A549 (cell line): ENCODE measurements around the gene NEK1. TPM values are rescaled to one million over a fixed set of nuclear protein-coding genes. Genes with fewer than 3 reads are reported as not detected.

Experiments
- ATAC-seq, 2 experiments: fragments of 200-7000 bp in 1 of 2; fragments of >200 bp in 1 of 2; cut with Nextera tagmentation in 1 of 2; cut with Tn5 transposase in 1 of 2; 3 replicates each; pipeline versions ENCODE4 v1.8.0 to v1.9.1; 2018 to 2020; ENCODE audit warnings: mild to moderate bottlenecking in 1 of 2, moderate library complexity in 1 of 2
- CTCF ChIA-PET: fragments of 300-600 bp; sonication (Branson Sonifier 250); formaldehyde crosslinking; extraction: SDS; loops from one replicate; lab custom pipeline; 2021; ENCODE audit warnings: antibody characterized with exemption, inconsistent platforms; lab: Yijun Ruan, JAX
- POLR2A ChIA-PET: fragments of 350-600 bp; formaldehyde crosslinking; extraction: SDS; loops from one replicate; lab custom pipeline; 2021; ENCODE audit warnings: antibody characterized with exemption, inconsistent platforms; lab: Yijun Ruan, JAX
- DNase-seq, 2 experiments: peaks; one replicate each; pipeline versions ENCODE4 v3.0.0 to v3.0.0-alpha.2; 2011 to 2016; ENCODE audit warnings: low read depth in 1 of 2, low spot score in 1 of 2
- FAIRE-seq: peaks from 2 replicates; lab custom pipeline; 2011; peaks lifted over from hg19 to GRCh38; lab: Jason Lieb, UNC
- H3K27ac ChIP-seq, 2 experiments: fragments of >200 bp; sonication (Bioruptor Twin); formaldehyde crosslinking; 3 replicates each; pipeline ENCODE4 v1.5.1; 2016 to 2017
- H3K4me1 ChIP-seq: fragments of >200 bp; sonication (Bioruptor Twin); formaldehyde crosslinking; 3 replicates; pipeline ENCODE4 v1.6.1; 2016
- H3K4me2 ChIP-seq: fragments of >200 bp; sonication (Bioruptor Twin); formaldehyde crosslinking; 3 replicates; pipeline ENCODE4 v1.6.1; 2016
- H3K4me3 ChIP-seq: fragments of >200 bp; sonication (Bioruptor Twin); formaldehyde crosslinking; 3 replicates; pipeline ENCODE4 v1.5.1; 2016
- H3K9me3 ChIP-seq: fragments of >200 bp; sonication (Bioruptor Twin); formaldehyde crosslinking; 3 replicates; pipeline ENCODE4 v1.6.1; 2016
- BHLHE40 ChIP-seq: IDR thresholded peaks from 2 replicates; pipeline ENCODE4 v1.6.1; 2012; ENCODE audit warnings: low read depth, low read length, inconsistent platforms
- CBX2 ChIP-seq: fragments of 200-600 bp; sonication (generic); IDR thresholded peaks from 2 replicates; pipeline ENCODE4 v1.6.1; 2016; ENCODE audit warnings: low read depth, mild to moderate bottlenecking, borderline replicate concordance
- CEBPB ChIP-seq, 2 experiments: fragments of >200 bp in 1 of 2; sonication (Bioruptor Twin) in 1 of 2; formaldehyde crosslinking in 1 of 2; IDR thresholded peaks; 2 replicates each; pipeline ENCODE4 v1.6.1; 2012 to 2016
- CHD2 ChIP-seq: fragments of 150-350 bp; IDR thresholded peaks from 2 replicates; pipeline ENCODE4 v1.6.1; 2014; ENCODE audit warnings: low read length; ENCODE audit not compliant: partially characterized antibody
- EP300 ChIP-seq, 2 experiments: fragments of >200 bp; sonication (Bioruptor Twin); formaldehyde crosslinking; IDR thresholded peaks; 2 replicates in 1 of 2; 3 replicates in 1 of 2; pipeline ENCODE4 v1.6.1; 2016 to 2017
- ESRRA ChIP-seq: fragments of 150-350 bp; IDR thresholded peaks from 2 replicates; pipeline ENCODE4 v1.6.1; 2014; ENCODE audit warnings: mild to moderate bottlenecking, low read length, borderline replicate concordance
- FOSB ChIP-seq: fragments of 250-450 bp; sonication (Bioruptor Pico); IDR thresholded peaks from 2 replicates; pipeline ENCODE4 v1.5.0; 2020; ENCODE audit warnings: mild to moderate bottlenecking, moderate library complexity
- FOSL2 ChIP-seq, 2 experiments: fragments of 450-650 bp in 1 of 2; fragments of >200 bp in 1 of 2; sonication (Bioruptor Twin) in 1 of 2; formaldehyde crosslinking; IDR thresholded peaks; 2 replicates each; pipeline versions ENCODE4 v1.5.0 to v1.6.1; 2016 to 2020; ENCODE audit warnings: mild to moderate bottlenecking in 1 of 2, moderate library complexity in 1 of 2
- HOXB13 ChIP-seq: fragments of 250-450 bp; sonication (Bioruptor Pico); IDR thresholded peaks from 2 replicates; pipeline ENCODE4 v1.5.0; 2020; ENCODE audit warnings: low read depth, mild to moderate bottlenecking, moderate library complexity
- HOXB5 ChIP-seq: fragments of 250-450 bp; sonication (Bioruptor Pico); IDR thresholded peaks from 2 replicates; pipeline ENCODE4 v1.5.0; 2020; ENCODE audit warnings: mild to moderate bottlenecking, moderate library complexity
- JUNB ChIP-seq: fragments of >200 bp; sonication (Bioruptor Twin); formaldehyde crosslinking; IDR thresholded peaks from 2 replicates; pipeline ENCODE4 v1.6.1; 2016
- KDM5A ChIP-seq: fragments of 200-600 bp; sonication (generic); IDR thresholded peaks from 2 replicates; pipeline ENCODE4 v1.6.1; 2016; ENCODE audit warnings: antibody characterized with exemption, mild to moderate bottlenecking
- MAZ ChIP-seq: fragments of 150-350 bp; IDR thresholded peaks from 2 replicates; pipeline ENCODE4 v1.6.1; 2014; ENCODE audit warnings: antibody characterized with exemption, low read depth, low read length, borderline replicate concordance
- NFE2L2 ChIP-seq: fragments of 150-350 bp; conservative IDR thresholded peaks from 2 replicates; pipeline ENCODE4 v1.6.1; 2014; ENCODE audit warnings: low read length
- POLR2A ChIP-seq: IDR thresholded peaks from 2 replicates; pipeline ENCODE4 v1.6.1; 2012; ENCODE audit warnings: mild to moderate bottlenecking, low read length
- RAD21 ChIP-seq, 2 experiments: fragments of >200 bp in 1 of 2; sonication (Bioruptor Twin) in 1 of 2; formaldehyde crosslinking in 1 of 2; IDR thresholded peaks in 1 of 2; conservative IDR thresholded peaks in 1 of 2; 2 replicates in 1 of 2; 3 replicates in 1 of 2; pipeline ENCODE4 v1.6.1; 2012 to 2018; ENCODE audit warnings: inconsistent platforms in 1 of 2
- RARB ChIP-seq: fragments of 250-450 bp; sonication (Bioruptor Pico); IDR thresholded peaks from 2 replicates; pipeline ENCODE4 v1.8.0; 2021; ENCODE audit warnings: mild to moderate bottlenecking, moderate library complexity
- RFX5 ChIP-seq: fragments of 450-650 bp; IDR thresholded peaks from 2 replicates; pipeline ENCODE4 v1.7.1; 2014; ENCODE audit warnings: antibody characterized with exemption, mild to moderate bottlenecking, moderate library complexity
- SMC3 ChIP-seq: fragments of >200 bp; sonication (Bioruptor Twin); formaldehyde crosslinking; IDR thresholded peaks from 3 replicates; pipeline ENCODE4 v1.6.1; 2018; ENCODE audit warnings: inconsistent platforms
- SREBF2 ChIP-seq: fragments of 450-650 bp; IDR thresholded peaks from 2 replicates; pipeline ENCODE4 v1.6.1; 2014; ENCODE audit warnings: mild to moderate bottlenecking, moderate library complexity
- TFCP2L1 ChIP-seq: fragments of 250-450 bp; sonication (Bioruptor Pico); IDR thresholded peaks from 2 replicates; pipeline ENCODE4 v1.5.0; 2021; ENCODE audit warnings: mild to moderate bottlenecking
- TP53 ChIP-seq: fragments of 250-450 bp; sonication (Bioruptor Pico); IDR thresholded peaks from 2 replicates; pipeline ENCODE4 v1.5.0; 2021; ENCODE audit warnings: mild to moderate bottlenecking, moderate library complexity
- polyA plus RNA-seq, 4 experiments: library from polyadenylated mRNA; depleted of rRNA in 3 of 4; stranded (reverse); fragments of >200 nt; fragmentation: RNase III in 1 of 4; extraction: RNeasy Plus Mini Kit Qiagen cat#74134 plus additional on column Dnase treatment in 1 of 4; gene quantifications; 2 replicates in 3 of 4; 3 replicates in 1 of 4; pipeline ENCODE4 v1.2.3, GENCODE V29; 2011 to 2017
- TF ChIP-seq, protein P1 (sequence below): fragments of 200-600 bp; sonication (generic); IDR thresholded peaks from 2 replicates; pipeline ENCODE4 v1.6.1; 2016; ENCODE audit warnings: antibody characterized with exemption, mild to moderate bottlenecking, moderate library complexity
- TF ChIP-seq, protein P2 (sequence below): fragments of 250-450 bp; sonication (Bioruptor Pico); IDR thresholded peaks from 2 replicates; pipeline ENCODE4 v1.5.0; 2020; ENCODE audit warnings: low read depth, mild to moderate bottlenecking, moderate library complexity
- TF ChIP-seq, protein P3 (sequence below): IDR thresholded peaks from 2 replicates; pipeline ENCODE4 v1.6.1; 2012
- TF ChIP-seq, protein P4 (sequence below): fragments of >200 bp; sonication (Bioruptor Twin); formaldehyde crosslinking; IDR thresholded peaks from 2 replicates; pipeline ENCODE4 v1.6.1; 2016
- TF ChIP-seq, protein P5 (sequence below): fragments of 250-450 bp; sonication (Bioruptor Pico); IDR thresholded peaks from 2 replicates; pipeline ENCODE4 v1.5.0; 2021; ENCODE audit warnings: mild to moderate bottlenecking, moderate library complexity, borderline replicate concordance
- TF ChIP-seq, protein P6 (sequence below): IDR thresholded peaks from 2 replicates; pipeline ENCODE4 v1.6.1; 2012; ENCODE audit warnings: low read depth, borderline replicate concordance
- TF ChIP-seq, protein P7 (sequence below): fragments of 450-650 bp; IDR thresholded peaks from 2 replicates; pipeline ENCODE4 v1.6.1; 2014; ENCODE audit warnings: antibody characterized with exemption

Gene NEK1
- polyA plus RNA-seq, 2 of the 4 experiments (the other 2 are of a cell fraction) = 3.2 to 5.8 TPM

DNA sequence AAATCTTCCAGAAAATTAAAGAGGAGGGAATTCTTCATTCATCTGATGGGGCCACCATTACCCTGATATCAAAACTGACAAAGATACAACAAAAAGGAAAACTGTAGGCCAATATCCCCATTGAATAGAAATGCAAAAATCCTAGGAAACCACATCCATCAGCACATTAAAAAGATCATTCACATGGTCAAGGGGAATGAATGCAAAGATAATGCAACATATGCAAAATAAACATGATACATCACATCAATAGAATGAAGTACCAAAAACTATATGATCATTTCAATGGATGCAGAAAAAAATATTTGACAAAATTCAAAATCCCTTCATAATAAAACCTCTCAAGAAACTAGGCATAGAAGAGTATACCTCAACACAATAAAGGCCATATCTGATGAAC, 232.7 kb downstream of the NEK1 start:
- H3K9me3 ChIP-seq = peaks cover 9% of the 10 kb centered on the region; the same call in 2 of the 3 replicates
- no peak for ATAC-seq
- TF ChIP-seq, protein P1, sequence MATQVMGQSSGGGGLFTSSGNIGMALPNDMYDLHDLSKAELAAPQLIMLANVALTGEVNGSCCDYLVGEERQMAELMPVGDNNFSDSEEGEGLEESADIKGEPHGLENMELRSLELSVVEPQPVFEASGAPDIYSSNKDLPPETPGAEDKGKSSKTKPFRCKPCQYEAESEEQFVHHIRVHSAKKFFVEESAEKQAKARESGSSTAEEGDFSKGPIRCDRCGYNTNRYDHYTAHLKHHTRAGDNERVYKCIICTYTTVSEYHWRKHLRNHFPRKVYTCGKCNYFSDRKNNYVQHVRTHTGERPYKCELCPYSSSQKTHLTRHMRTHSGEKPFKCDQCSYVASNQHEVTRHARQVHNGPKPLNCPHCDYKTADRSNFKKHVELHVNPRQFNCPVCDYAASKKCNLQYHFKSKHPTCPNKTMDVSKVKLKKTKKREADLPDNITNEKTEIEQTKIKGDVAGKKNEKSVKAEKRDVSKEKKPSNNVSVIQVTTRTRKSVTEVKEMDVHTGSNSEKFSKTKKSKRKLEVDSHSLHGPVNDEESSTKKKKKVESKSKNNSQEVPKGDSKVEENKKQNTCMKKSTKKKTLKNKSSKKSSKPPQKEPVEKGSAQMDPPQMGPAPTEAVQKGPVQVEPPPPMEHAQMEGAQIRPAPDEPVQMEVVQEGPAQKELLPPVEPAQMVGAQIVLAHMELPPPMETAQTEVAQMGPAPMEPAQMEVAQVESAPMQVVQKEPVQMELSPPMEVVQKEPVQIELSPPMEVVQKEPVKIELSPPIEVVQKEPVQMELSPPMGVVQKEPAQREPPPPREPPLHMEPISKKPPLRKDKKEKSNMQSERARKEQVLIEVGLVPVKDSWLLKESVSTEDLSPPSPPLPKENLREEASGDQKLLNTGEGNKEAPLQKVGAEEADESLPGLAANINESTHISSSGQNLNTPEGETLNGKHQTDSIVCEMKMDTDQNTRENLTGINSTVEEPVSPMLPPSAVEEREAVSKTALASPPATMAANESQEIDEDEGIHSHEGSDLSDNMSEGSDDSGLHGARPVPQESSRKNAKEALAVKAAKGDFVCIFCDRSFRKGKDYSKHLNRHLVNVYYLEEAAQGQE = no peak
- TF ChIP-seq CHD2 (no peak), RFX5 (no peak), CEBPB (IDR thresholded peaks at IDR 0.05) (no peak), HOXB13 (CRISPR knock-in tag) (no peak), MAZ (no peak), FOSB (CRISPR knock-in tag) (no peak), TFCP2L1 (no peak), KDM5A (no peak), SMC3 (no peak), NFE2L2 (no peak), TP53 (no peak)
- TF ChIP-seq, protein P2, sequence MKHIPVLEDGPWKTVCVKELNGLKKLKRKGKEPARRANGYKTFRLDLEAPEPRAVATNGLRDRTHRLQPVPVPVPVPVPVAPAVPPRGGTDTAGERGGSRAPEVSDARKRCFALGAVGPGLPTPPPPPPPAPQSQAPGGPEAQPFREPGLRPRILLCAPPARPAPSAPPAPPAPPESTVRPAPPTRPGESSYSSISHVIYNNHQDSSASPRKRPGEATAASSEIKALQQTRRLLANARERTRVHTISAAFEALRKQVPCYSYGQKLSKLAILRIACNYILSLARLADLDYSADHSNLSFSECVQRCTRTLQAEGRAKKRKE (CRISPR knock-in tag) = no peak
- TF ChIP-seq, protein P3, sequence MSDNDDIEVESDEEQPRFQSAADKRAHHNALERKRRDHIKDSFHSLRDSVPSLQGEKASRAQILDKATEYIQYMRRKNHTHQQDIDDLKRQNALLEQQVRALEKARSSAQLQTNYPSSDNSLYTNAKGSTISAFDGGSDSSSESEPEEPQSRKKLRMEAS = no peak
- TF ChIP-seq, protein P4, sequence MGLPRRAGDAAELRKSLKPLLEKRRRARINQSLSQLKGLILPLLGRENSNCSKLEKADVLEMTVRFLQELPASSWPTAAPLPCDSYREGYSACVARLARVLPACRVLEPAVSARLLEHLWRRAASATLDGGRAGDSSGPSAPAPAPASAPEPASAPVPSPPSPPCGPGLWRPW = no peak
- TF ChIP-seq, all 56 proteins: peak for 0
- POLR2A ChIA-PET = no interaction called here
- CTCF ChIA-PET = no interaction called here
- no peak overlapping the region for H3K4me2 ChIP-seq
- no peak for FAIRE-seq
- H3K27ac ChIP-seq = no peak overlapping the region
- no peak overlapping the region for H3K4me3 ChIP-seq
- peaks cover 11% of the 10 kb centered on the region; the same call in 2 of the 3 replicates for H3K4me1 ChIP-seq
- no peak for DNase-seq

DNA sequence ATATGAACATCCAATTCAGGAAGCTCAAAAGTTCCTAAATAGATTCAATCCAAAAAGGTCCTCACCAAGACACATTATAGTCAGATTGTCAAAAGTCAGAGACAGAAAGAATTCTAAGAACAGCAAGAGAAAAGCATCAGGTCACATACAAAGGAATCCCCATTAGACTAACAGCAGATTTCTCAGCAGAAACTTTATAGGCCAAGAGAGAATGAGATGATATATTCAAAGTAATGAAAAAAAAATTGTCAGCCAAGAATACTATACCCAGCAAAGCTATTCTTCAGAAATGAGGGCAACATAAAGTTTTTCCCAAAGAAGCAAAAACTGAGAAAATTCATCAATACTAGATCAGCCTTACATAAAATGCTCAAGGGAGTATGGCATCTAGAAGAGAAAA, 235.0 kb downstream of the NEK1 start:
- ATAC-seq = no peak
- TF ChIP-seq, protein P5, sequence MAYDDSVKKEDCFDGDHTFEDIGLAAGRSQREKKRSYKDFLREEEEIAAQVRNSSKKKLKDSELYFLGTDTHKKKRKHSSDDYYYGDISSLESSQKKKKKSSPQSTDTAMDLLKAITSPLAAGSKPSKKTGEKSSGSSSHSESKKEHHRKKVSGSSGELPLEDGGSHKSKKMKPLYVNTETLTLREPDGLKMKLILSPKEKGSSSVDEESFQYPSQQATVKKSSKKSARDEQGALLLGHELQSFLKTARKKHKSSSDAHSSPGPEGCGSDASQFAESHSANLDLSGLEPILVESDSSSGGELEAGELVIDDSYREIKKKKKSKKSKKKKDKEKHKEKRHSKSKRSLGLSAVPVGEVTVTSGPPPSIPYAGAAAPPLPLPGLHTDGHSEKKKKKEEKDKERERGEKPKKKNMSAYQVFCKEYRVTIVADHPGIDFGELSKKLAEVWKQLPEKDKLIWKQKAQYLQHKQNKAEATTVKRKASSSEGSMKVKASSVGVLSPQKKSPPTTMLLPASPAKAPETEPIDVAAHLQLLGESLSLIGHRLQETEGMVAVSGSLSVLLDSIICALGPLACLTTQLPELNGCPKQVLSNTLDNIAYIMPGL = no peak
- TF ChIP-seq CBX2 (no peak), BHLHE40 (no peak), ESRRA (no peak), RAD21 (conservative IDR thresholded peaks at IDR 0.05 in 1 of 2, IDR thresholded peaks at IDR 0.05 in 1 of 2) (no peak), JUNB (no peak), EP300 (IDR thresholded peaks at IDR 0.05) (no peak), CEBPB (IDR thresholded peaks at IDR 0.05) (no peak), FOSB (CRISPR knock-in tag) (no peak), HOXB5 (CRISPR knock-in tag) (no peak), POLR2A (no peak), FOSL2 (IDR thresholded peaks at IDR 0.05) (no peak), FOSL2 (CRISPR knock-in tag; IDR thresholded peaks at IDR 0.05) (no peak), RARB (CRISPR knock-in tag) (no peak), SREBF2 (no peak)
- TF ChIP-seq, protein P4 = no peak
- TF ChIP-seq, protein P6, sequence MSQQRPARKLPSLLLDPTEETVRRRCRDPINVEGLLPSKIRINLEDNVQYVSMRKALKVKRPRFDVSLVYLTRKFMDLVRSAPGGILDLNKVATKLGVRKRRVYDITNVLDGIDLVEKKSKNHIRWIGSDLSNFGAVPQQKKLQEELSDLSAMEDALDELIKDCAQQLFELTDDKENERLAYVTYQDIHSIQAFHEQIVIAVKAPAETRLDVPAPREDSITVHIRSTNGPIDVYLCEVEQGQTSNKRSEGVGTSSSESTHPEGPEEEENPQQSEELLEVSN = no peak
- TF ChIP-seq, protein P7, sequence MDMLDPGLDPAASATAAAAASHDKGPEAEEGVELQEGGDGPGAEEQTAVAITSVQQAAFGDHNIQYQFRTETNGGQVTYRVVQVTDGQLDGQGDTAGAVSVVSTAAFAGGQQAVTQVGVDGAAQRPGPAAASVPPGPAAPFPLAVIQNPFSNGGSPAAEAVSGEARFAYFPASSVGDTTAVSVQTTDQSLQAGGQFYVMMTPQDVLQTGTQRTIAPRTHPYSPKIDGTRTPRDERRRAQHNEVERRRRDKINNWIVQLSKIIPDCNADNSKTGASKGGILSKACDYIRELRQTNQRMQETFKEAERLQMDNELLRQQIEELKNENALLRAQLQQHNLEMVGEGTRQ = no peak
- TF ChIP-seq, all 56 proteins: peak for 0
- FAIRE-seq (no peak), DNase-seq (no peak)
- no peaks in the 10 kb centered on the region for H3K4me1 ChIP-seq
- peaks cover 9% of the 10 kb centered on the region; the same call in 2 of the 3 replicates for H3K9me3 ChIP-seq
- CTCF ChIA-PET = no interaction called here
- H3K4me2 ChIP-seq = no peak overlapping the region
- no peak overlapping the region for H3K4me3 ChIP-seq
- H3K27ac ChIP-seq = no peak overlapping the region
- POLR2A ChIA-PET = no interaction called here
